Liver (tissue), 9 donors: Measurements from ENCODE around the gene INIP. TPM values are rescaled to one million over a fixed set of nuclear protein-coding genes. Genes with fewer than 3 reads are reported as not detected.
A peak's percentile ranks its signal among the peaks of the same experiment; 100 is the strongest.

Experiments
- DNase-seq: peaks from one replicate; pipeline ENCODE4 v3.0.0-alpha.2; 2017; ENCODE audit warnings: low spot score
- H3K27ac ChIP-seq, 2 donors: one replicate each; pipeline ENCODE4 v1.7.0; 2013; ENCODE audit warnings: inconsistent platforms in 2 of 2, low read length in 2 of 2, control low read depth in 1 of 2, low read depth in 1 of 2, mild to moderate bottlenecking in 1 of 2
- H3K27me3 ChIP-seq, 4 donors: one replicate each; pipeline versions ENCODE4 v1.6.1 to v1.7.0; 2013; ENCODE audit warnings: low read length in 3 of 4, inconsistent platforms in 1 of 4, mild to moderate bottlenecking in 1 of 4, moderate library complexity in 1 of 4; ENCODE audit not compliant: control insufficient read depth in 4 of 4, insufficient read depth in 4 of 4
- H3K36me3 ChIP-seq, 4 donors: one replicate each; pipeline versions ENCODE4 v1.6.1 to v1.7.0; 2013; ENCODE audit warnings: low read length in 3 of 4, mild to moderate bottlenecking in 3 of 4, low read depth in 1 of 4, moderate library complexity in 1 of 4; ENCODE audit not compliant: control insufficient read depth in 4 of 4, insufficient read depth in 3 of 4
- H3K4me1 ChIP-seq, 4 donors: one replicate each; pipeline versions ENCODE4 v1.6.1 to v1.7.0; 2013; ENCODE audit warnings: low read length in 3 of 4, mild to moderate bottlenecking in 3 of 4, moderate library complexity in 1 of 4; ENCODE audit not compliant: control insufficient read depth in 4 of 4, insufficient read depth in 4 of 4
- H3K4me3 ChIP-seq, 3 donors: one replicate each; pipeline versions ENCODE4 v1.6.1 to v1.7.0; 2013; ENCODE audit warnings: low read length in 3 of 3, control low read depth in 1 of 3, low read depth in 1 of 3, mild to moderate bottlenecking in 1 of 3
- H3K9ac ChIP-seq, 2 donors: one replicate each; pipeline ENCODE4 v1.7.0; 2013; ENCODE audit warnings: low read length in 2 of 2, mild to moderate bottlenecking in 2 of 2, moderate library complexity in 2 of 2, control low read depth in 1 of 2, low read depth in 1 of 2
- H3K9me3 ChIP-seq, 4 donors: one replicate each; pipeline versions ENCODE4 v1.6.1 to v1.7.0; 2013; ENCODE audit warnings: low read length in 3 of 4; ENCODE audit not compliant: control insufficient read depth in 4 of 4
- EGR1 ChIP-seq, 2 donors: IDR thresholded peaks; 2 replicates each; pipeline ENCODE4 v1.6.1; 2016 to 2018; ENCODE audit warnings: antibody characterized with exemption in 2 of 2, low read depth in 2 of 2
- FOXA1 ChIP-seq: IDR thresholded peaks from 2 replicates; pipeline ENCODE4 v1.6.1; 2016; ENCODE audit warnings: antibody characterized with exemption
- FOXA2 ChIP-seq: IDR thresholded peaks from 2 replicates; pipeline ENCODE4 v1.6.1; 2016; ENCODE audit warnings: antibody characterized with exemption
- GABPA ChIP-seq, 2 donors: IDR thresholded peaks in 1 of 2; conservative IDR thresholded peaks in 1 of 2; 2 replicates each; pipeline ENCODE4 v1.6.1; 2016; ENCODE audit warnings: antibody characterized with exemption in 2 of 2, mild to moderate bottlenecking in 1 of 2, moderate library complexity in 1 of 2
- HNF4A ChIP-seq, 2 donors: conservative IDR thresholded peaks; 2 replicates each; pipeline ENCODE4 v1.6.1; 2016; ENCODE audit warnings: antibody characterized with exemption in 2 of 2, mild to moderate bottlenecking in 2 of 2
- HNF4G ChIP-seq: IDR thresholded peaks from 2 replicates; pipeline ENCODE4 v1.6.1; 2016; ENCODE audit warnings: antibody characterized with exemption
- JUND ChIP-seq, 2 donors: IDR thresholded peaks; 2 replicates each; pipeline ENCODE4 v1.6.1; 2016; ENCODE audit warnings: antibody characterized with exemption in 2 of 2
- MAX ChIP-seq: IDR thresholded peaks from 2 replicates; pipeline ENCODE4 v1.6.1; 2016; ENCODE audit warnings: antibody characterized with exemption
- NR2F2 ChIP-seq: IDR thresholded peaks from 2 replicates; pipeline ENCODE4 v1.6.1; 2016; ENCODE audit warnings: antibody characterized with exemption
- RAD21 ChIP-seq, 2 donors: IDR thresholded peaks; 2 replicates each; pipeline ENCODE4 v1.6.1; 2016; ENCODE audit warnings: antibody characterized with exemption in 2 of 2, mild to moderate bottlenecking in 2 of 2
- REST ChIP-seq: IDR thresholded peaks from 2 replicates; pipeline ENCODE4 v1.6.1; 2016; ENCODE audit warnings: antibody characterized with exemption, mild to moderate bottlenecking
- RXRA ChIP-seq, 2 donors: IDR thresholded peaks; 2 replicates each; pipeline ENCODE4 v1.6.1; 2017 to 2018; ENCODE audit warnings: antibody characterized with exemption in 2 of 2, mild to moderate bottlenecking in 1 of 2
- SP1 ChIP-seq: IDR thresholded peaks from 2 replicates; pipeline ENCODE4 v1.6.1; 2018; ENCODE audit warnings: antibody characterized with exemption, mild to moderate bottlenecking
- TAF1 ChIP-seq: conservative IDR thresholded peaks from 2 replicates; pipeline ENCODE4 v1.6.1; 2016; ENCODE audit warnings: antibody characterized with exemption, mild to moderate bottlenecking
- YY1 ChIP-seq: IDR thresholded peaks from 2 replicates; pipeline ENCODE4 v1.6.1; 2016; ENCODE audit warnings: antibody characterized with exemption, mild to moderate bottlenecking
- WGBS: extraction: QIAGEN DNeasy Blood & Tissue Kit; methylation state at CpG from one replicate; pipeline ENCODE4 v1.1.7; 2013; 5-methylcytosine and 5-hydroxymethylcytosine counted together
- polyA plus RNA-seq, 2 donors: library from polyadenylated mRNA; stranded (reverse) in 1 of 2; unstranded in 1 of 2; fragments of 200-250 nt in 1 of 2; fragments of >200 nt in 1 of 2; fragmentation: Nextera tagmentation in 1 of 2; extraction: Ambion mirVana in 1 of 2; gene quantifications; one replicate each; pipeline versions ENCODE4 v1.2.1 to v1.2.3, GENCODE V29; 2013 to 2015
- total RNA-seq, 2 donors: library from RNA; depleted of rRNA; stranded (reverse); fragments of >200 nt; gene quantifications; one replicate each; pipeline ENCODE4 v1.2.3, GENCODE V29; 2014
- TF ChIP-seq, protein P1 (sequence below): fragments of 150-350 bp; IDR thresholded peaks from 2 replicates; pipeline ENCODE4 v1.5.1; 2017; ENCODE audit warnings: improper control_type of control experiment, low read depth, low read length; ENCODE audit not compliant: missing input control
- TF ChIP-seq, protein P2 (sequence below): IDR thresholded peaks from 2 replicates; pipeline ENCODE4 v1.6.1; 2016; ENCODE audit warnings: antibody characterized with exemption
- donor health status: healthy.
- donor health status: healthy.
- donor health status: healthy.
- donor health status: healthy.
- donor health status: healthy.

Gene INIP
- total and polyA plus RNA-seq, 4 donors: 6.2 to 13.3 (median 10.2) TPM

DNA sequence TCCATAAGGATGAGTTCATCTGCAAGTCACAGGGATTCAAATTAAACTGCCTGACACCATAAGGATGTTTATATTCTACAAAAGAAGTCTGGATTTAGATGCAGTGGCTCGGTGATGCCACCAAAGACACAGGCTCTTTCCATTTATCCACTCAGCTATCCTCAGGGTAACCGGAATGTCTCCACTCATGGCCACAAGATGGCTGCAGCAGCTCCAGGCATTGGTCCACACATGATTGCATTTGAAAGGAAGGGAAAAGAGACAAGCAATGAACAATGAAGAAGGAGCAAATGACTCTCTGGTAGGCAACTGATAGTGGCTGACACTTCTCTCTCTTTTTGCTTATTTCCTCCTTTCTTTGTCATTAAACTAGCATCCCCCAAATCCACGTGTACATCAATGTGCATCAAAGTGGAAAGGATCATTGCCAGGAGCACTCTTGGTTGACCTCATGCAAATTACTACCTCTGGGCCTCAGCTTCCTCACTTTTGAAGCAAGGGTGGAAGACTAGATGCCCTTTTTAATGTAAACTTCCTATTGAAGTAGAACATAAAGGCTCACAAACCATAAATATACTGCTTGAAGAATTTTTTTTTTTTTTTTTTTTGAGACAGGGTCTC is 25.4 kb upstream of the INIP start:
- no peaks in the 10 kb centered on the region for H3K9me3 ChIP-seq
- H3K4me1 ChIP-seq: no peaks in the 10 kb centered on the region
- DNase-seq: no peak
- H3K36me3 ChIP-seq: no peaks in the 10 kb centered on the region
- H3K9ac ChIP-seq: no peak overlapping the region
- TF ChIP-seq GABPA (IDR thresholded peaks at IDR 0.05 in 1 of 2, conservative IDR thresholded peaks at IDR 0.05 in 1 of 2) (no peak), NR2F2 (no peak), RAD21 (IDR thresholded peaks at IDR 0.05) (peak in 1 of 2 donors; percentile 24), YY1 (no peak), HNF4G (no peak), SP1 (no peak), FOXA2 (no peak)
- no peak overlapping the region for H3K4me3 ChIP-seq
- WGBS: 96% methylated on average over 3 of the region's 3 CpGs
- no peaks in the 10 kb centered on the region for H3K27me3 ChIP-seq
- H3K27ac ChIP-seq: no peak overlapping the region

- Histone ChIP-seq H3K9me3 (no peaks in the 10 kb centered on the region), H3K9ac (no peak overlapping the region), H3K4me3 (no peak overlapping the region), H3K27ac (no peak overlapping the region), H3K36me3 (no peaks in the 10 kb centered on the region), H3K4me1 (peaks cover 0 to 12% (median 2%) of the 10 kb centered on the region in 4 donors), H3K27me3 (no peaks in the 10 kb centered on the region)
- 71% methylated on average over 2 of the region's 2 CpGs for WGBS
- TF ChIP-seq HNF4G (no peak), EGR1 (IDR thresholded peaks at IDR 0.05; ENCODE audit: low read depth in 2 of 2) (no peak), NR2F2 (no peak), SP1 (no peak)
- TF ChIP-seq, protein P1, sequence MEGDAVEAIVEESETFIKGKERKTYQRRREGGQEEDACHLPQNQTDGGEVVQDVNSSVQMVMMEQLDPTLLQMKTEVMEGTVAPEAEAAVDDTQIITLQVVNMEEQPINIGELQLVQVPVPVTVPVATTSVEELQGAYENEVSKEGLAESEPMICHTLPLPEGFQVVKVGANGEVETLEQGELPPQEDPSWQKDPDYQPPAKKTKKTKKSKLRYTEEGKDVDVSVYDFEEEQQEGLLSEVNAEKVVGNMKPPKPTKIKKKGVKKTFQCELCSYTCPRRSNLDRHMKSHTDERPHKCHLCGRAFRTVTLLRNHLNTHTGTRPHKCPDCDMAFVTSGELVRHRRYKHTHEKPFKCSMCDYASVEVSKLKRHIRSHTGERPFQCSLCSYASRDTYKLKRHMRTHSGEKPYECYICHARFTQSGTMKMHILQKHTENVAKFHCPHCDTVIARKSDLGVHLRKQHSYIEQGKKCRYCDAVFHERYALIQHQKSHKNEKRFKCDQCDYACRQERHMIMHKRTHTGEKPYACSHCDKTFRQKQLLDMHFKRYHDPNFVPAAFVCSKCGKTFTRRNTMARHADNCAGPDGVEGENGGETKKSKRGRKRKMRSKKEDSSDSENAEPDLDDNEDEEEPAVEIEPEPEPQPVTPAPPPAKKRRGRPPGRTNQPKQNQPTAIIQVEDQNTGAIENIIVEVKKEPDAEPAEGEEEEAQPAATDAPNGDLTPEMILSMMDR: no peak
- DNase-seq: no peak
Observed at GRCh38 chr9:112734892-112735291, 17.0 kb upstream of the INIP start.

- peak overlapping the region; percentile 77 to 79 for H3K27ac ChIP-seq
- H3K9ac ChIP-seq: peak overlapping the region; percentile 32 to 66
- peak overlapping the region in 2 of 3 donors; percentile 12 to 16 for H3K4me3 ChIP-seq
- DNase-seq: no peak
- WGBS: 35% methylated on average over 7 of the region's 7 CpGs
- H3K36me3 ChIP-seq: no peaks in the 10 kb centered on the region
- H3K4me1 ChIP-seq: peaks cover 0 to 12% (median 2%) of the 10 kb centered on the region in 4 donors
- H3K27me3 ChIP-seq: no peaks in the 10 kb centered on the region
- no peaks in the 10 kb centered on the region for H3K9me3 ChIP-seq
- TF ChIP-seq TAF1 (peak; percentile 85), RXRA (IDR thresholded peaks at IDR 0.05) (peak; percentile 60 to 68), RAD21 (IDR thresholded peaks at IDR 0.05) (peak in 1 of 2 donors; percentile 29), HNF4G (no peak), JUND (IDR thresholded peaks at IDR 0.05) (peak; percentile 33 to 42), HNF4A (conservative IDR thresholded peaks at IDR 0.05) (peak; percentile 78 to 80), NR2F2 (no peak), SP1 (peak; percentile 80), MAX (peak; percentile 33), GABPA (IDR thresholded peaks at IDR 0.05 in 1 of 2, conservative IDR thresholded peaks at IDR 0.05 in 1 of 2) (no peak), FOXA1 (no peak), REST (peak; percentile 67), FOXA2 (no peak), YY1 (peak; percentile 87)
- TF ChIP-seq, protein P2, sequence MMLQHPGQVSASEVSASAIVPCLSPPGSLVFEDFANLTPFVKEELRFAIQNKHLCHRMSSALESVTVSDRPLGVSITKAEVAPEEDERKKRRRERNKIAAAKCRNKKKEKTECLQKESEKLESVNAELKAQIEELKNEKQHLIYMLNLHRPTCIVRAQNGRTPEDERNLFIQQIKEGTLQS: no peak
- TF ChIP-seq, protein P1: no peak
Observed at GRCh38 chr9:112731971-112732370, 14.1 kb upstream of the INIP start.
